Measurements from ENCODE around the gene PYCARD. TPM values are rescaled to one million over a fixed set of nuclear protein-coding genes. Genes with fewer than 3 reads are reported as not detected.
A peak's percentile ranks its signal among the peaks of the same experiment; 100 is the strongest.

PYCARD gene
- total RNA-seq, 1 donor from 2014 or later = 2.9 TPM

DNA sequence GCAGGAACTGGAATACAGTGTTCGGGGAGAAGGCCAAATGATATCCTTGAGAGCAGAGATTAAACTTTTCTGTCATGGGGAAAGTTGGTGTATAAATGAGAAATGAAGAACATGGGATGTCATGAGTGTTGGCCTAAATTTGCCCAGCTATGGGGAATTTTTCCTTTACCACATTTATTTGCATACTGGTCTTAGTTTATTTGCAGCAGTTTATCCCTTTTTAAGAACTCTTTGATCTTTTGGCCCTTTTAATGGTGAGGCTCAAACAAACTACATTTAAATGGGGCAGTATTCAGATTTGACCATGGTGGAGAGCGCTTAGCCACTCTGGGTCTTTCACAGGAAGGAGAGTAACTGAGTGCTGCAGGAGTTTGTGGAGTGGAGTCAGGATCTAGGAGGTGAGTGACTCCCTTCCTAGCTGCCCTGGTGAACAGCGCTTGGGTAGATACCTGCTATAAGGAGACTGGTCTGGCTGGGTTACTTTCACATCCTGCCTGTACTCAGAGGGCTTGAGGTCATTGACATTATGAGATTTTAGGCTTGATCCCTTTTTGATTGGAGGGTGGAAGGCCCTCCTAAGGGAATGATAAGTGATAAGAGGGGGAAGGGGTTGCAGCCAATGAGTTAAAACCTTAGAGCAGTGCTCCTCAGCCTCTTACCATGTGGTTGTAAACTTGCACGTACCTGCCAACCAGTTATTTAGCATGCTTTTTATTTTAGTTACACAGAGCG, 10.7 kb downstream of the PYCARD start:
- H3K9me3 Mint-ChIP-seq (ENCODE audit: low read depth) = no peaks in the 10 kb centered on the region
- no peaks in the 10 kb centered on the region for H3K27me3 Mint-ChIP-seq (ENCODE audit: low read depth)
- TF ChIP-seq, protein P1, sequence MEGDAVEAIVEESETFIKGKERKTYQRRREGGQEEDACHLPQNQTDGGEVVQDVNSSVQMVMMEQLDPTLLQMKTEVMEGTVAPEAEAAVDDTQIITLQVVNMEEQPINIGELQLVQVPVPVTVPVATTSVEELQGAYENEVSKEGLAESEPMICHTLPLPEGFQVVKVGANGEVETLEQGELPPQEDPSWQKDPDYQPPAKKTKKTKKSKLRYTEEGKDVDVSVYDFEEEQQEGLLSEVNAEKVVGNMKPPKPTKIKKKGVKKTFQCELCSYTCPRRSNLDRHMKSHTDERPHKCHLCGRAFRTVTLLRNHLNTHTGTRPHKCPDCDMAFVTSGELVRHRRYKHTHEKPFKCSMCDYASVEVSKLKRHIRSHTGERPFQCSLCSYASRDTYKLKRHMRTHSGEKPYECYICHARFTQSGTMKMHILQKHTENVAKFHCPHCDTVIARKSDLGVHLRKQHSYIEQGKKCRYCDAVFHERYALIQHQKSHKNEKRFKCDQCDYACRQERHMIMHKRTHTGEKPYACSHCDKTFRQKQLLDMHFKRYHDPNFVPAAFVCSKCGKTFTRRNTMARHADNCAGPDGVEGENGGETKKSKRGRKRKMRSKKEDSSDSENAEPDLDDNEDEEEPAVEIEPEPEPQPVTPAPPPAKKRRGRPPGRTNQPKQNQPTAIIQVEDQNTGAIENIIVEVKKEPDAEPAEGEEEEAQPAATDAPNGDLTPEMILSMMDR (IDR thresholded peaks at IDR 0.05) = no peak
- peaks cover 75% of the 10 kb centered on the region for H3K36me3 Mint-ChIP-seq (ENCODE audit: low read depth)
- no peak overlapping the region for H3K4me3 Mint-ChIP-seq (ENCODE audit: unreplicated experiment)
- no peak overlapping the region for H3K27ac Mint-ChIP-seq (ENCODE audit: unreplicated experiment)
- no peak for DNase-seq (ENCODE audit: low spot score)
- peaks cover 4% of the 10 kb centered on the region for H3K4me1 Mint-ChIP-seq (ENCODE audit: low read depth)

DNA sequence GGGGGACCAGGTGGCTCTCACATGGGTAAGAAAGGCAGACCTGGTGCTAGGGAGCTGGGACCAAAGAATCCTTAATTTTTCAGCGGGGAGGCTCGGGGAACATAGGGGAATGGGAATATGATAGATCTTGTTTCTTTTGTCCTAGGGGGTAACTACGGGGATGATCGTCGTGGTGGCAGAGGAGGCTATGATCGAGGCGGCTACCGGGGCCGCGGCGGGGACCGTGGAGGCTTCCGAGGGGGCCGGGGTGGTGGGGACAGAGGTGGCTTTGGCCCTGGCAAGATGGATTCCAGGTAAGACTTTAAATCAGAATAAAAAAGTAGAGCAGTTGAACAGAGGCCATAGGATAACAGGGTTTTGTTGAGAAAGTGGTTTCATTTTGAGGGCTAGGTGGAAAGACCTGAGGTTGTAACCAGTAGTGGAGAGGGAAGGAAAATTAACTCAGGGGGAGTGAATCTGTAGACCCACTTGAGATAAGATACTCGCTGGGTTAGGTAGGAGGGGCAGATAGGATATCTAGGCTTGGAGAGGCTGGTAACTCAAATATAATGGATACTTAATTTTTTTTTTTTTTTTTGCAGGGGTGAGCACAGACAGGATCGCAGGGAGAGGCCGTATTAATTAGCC, 11.6 kb downstream of the PYCARD start:
- Mint-ChIP-seq H3K9me3 (ENCODE audit: low read depth) (no peaks in the 10 kb centered on the region), H3K4me1 (ENCODE audit: low read depth) (peaks cover 9% of the 10 kb centered on the region), H3K27ac (ENCODE audit: unreplicated experiment) (no peak overlapping the region), H3K36me3 (ENCODE audit: low read depth) (peaks cover 80% of the 10 kb centered on the region), H3K4me3 (ENCODE audit: unreplicated experiment) (no peak overlapping the region), H3K27me3 (ENCODE audit: low read depth) (no peaks in the 10 kb centered on the region)
- TF ChIP-seq, protein P1 (IDR thresholded peaks at IDR 0.05) = no peak
- no peak for DNase-seq (ENCODE audit: low spot score)

DNA sequence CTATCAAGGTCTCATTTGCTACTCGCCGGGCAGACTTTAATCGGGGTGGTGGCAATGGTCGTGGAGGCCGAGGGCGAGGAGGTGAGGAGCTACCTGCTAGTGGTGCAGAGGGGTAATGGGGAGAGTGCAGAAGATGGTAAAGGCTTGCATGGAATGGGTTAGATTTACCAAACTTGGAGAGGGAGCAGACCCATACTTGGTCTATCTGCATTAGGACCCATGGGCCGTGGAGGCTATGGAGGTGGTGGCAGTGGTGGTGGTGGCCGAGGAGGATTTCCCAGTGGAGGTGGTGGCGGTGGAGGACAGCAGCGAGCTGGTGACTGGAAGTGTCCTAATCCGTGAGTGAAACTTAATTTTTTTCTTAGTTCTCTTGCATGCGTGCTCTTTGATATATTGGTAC, 12.5 kb downstream of the PYCARD start:
- H3K36me3 Mint-ChIP-seq (ENCODE audit: low read depth) = peaks cover 85% of the 10 kb centered on the region
- peaks cover 15% of the 10 kb centered on the region for H3K4me1 Mint-ChIP-seq (ENCODE audit: low read depth)
- H3K4me3 Mint-ChIP-seq (ENCODE audit: unreplicated experiment) = no peak overlapping the region
- TF ChIP-seq, protein P1 (IDR thresholded peaks at IDR 0.05) = no peak
- no peaks in the 10 kb centered on the region for H3K27me3 Mint-ChIP-seq (ENCODE audit: low read depth)
- no peaks in the 10 kb centered on the region for H3K9me3 Mint-ChIP-seq (ENCODE audit: low read depth)
- DNase-seq (ENCODE audit: low spot score) = no peak
- H3K27ac Mint-ChIP-seq (ENCODE audit: unreplicated experiment) = peak overlapping the region; percentile 27

DNA sequence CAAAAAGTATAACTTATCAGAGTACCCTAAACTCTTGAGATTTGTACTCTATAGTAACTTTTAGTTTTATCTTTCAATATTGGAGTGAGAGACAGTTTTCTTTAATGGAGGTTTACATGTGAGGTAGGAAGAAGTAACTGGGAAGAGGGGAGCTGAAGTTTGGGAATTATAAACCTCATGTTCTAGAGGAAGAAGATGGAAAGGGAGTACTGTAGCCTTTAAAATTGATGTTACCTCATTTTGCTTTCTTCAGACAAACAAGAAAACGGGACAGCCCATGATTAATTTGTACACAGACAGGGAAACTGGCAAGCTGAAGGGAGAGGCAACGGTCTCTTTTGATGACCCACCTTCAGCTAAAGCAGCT, 13.2 kb downstream of the PYCARD start:
- Mint-ChIP-seq H3K36me3 (ENCODE audit: low read depth) (peaks cover 85% of the 10 kb centered on the region), H3K27me3 (ENCODE audit: low read depth) (no peaks in the 10 kb centered on the region), H3K4me1 (ENCODE audit: low read depth) (peaks cover 18% of the 10 kb centered on the region), H3K4me3 (ENCODE audit: unreplicated experiment) (no peak overlapping the region), H3K9me3 (ENCODE audit: low read depth) (no peaks in the 10 kb centered on the region), H3K27ac (ENCODE audit: unreplicated experiment) (peak overlapping the region; percentile 55)
- TF ChIP-seq, protein P1 (IDR thresholded peaks at IDR 0.05) = no peak
- no peak for DNase-seq (ENCODE audit: low spot score)

DNA sequence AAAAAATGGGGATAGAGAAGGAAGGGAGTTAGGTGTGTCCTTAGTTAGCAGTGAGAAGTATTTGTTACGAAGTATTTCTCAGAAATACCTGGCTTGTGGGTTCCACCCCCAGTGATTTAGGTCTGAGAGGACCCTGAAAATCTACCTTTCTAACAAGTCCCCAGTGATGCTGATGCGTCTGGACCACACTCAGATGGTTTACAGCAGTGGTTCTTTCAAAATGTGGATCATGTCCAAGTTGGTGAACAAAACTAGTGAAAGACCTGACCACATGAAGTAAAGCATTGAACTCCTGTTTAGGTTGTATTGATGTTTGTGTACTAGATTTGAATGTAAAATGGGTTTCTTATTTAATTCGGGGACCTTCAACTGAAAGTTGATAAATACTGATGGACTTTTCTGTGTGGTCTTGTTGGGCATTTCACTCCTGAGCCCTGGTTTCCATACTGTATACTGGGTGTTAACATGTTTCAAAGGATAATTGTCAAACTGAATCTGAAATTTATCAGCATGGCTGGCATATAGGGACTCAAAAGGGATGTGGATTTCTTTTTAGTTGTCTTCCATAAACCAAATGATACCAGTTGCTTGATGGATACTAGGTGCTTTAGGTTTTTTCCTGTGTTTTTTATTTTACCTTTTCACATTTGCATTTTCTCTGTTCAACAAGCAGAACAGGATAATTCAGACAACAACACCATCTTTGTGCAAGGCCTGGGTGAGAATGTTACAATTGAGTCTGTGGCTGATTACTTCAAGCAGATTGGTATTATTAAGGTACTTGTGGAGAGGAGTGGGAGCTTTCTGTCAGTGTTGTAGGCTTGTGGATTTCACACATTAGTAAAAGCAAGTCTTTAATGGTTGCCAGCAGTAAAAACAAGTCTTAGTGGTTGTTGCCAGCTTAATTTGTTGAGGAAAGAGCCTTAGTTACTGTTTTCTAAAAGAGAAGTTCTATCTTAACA, 13.8 kb downstream of the PYCARD start:
- peak overlapping the region; percentile 55 for H3K27ac Mint-ChIP-seq (ENCODE audit: unreplicated experiment)

More for the DNA sequence above, 13.8 kb downstream of the PYCARD start:
- no peak overlapping the region for H3K4me3 Mint-ChIP-seq (ENCODE audit: unreplicated experiment)
- H3K27me3 Mint-ChIP-seq (ENCODE audit: low read depth) = no peaks in the 10 kb centered on the region
- H3K36me3 Mint-ChIP-seq (ENCODE audit: low read depth) = peaks cover 85% of the 10 kb centered on the region
- DNase-seq (ENCODE audit: low spot score) = no peak
- H3K4me1 Mint-ChIP-seq (ENCODE audit: low read depth) = peaks cover 23% of the 10 kb centered on the region
- no peaks in the 10 kb centered on the region for H3K9me3 Mint-ChIP-seq (ENCODE audit: low read depth)
- TF ChIP-seq, protein P1 (IDR thresholded peaks at IDR 0.05) = no peak

All from chondrocyte (in vitro differentiated cells).